Lung (tissue), 12 donors: Measurements from ENCODE around the gene ANXA5. TPM values are rescaled to one million over a fixed set of nuclear protein-coding genes. Genes with fewer than 3 reads are reported as not detected.

Experiments used
- ATAC-seq: fragments of 200-7000 bp; cut with Tn5 transposase; one replicate; pipeline ENCODE4 v1.9.1; 2020; ENCODE audit warnings: moderate number of reproducible peaks; ENCODE audit not compliant: insufficient read depth, low FRiP score
- DNase-seq, 3 donors: peaks; one replicate each; pipeline ENCODE4 v3.0.0-alpha.2; 2013 to 2017
- H3K27ac ChIP-seq, 2 donors: one replicate each; pipeline ENCODE4 v1.5.1; 2013; ENCODE audit warnings: mild to moderate bottlenecking in 2 of 2, moderate library complexity in 2 of 2, control low read depth in 1 of 2, inconsistent platforms in 1 of 2, low read depth in 1 of 2, low read length in 1 of 2
- H3K27me3 ChIP-seq, 3 donors: one replicate each; pipeline ENCODE4 v1.5.1; 2013; ENCODE audit warnings: low read length in 2 of 3; ENCODE audit not compliant: control insufficient read depth in 3 of 3, insufficient read depth in 3 of 3
- H3K36me3 ChIP-seq, 4 donors: one replicate each; pipeline ENCODE4 v1.5.1; 2013; ENCODE audit warnings: low read length in 4 of 4, mild to moderate bottlenecking in 1 of 4, moderate library complexity in 1 of 4; ENCODE audit not compliant: control insufficient read depth in 4 of 4, insufficient read depth in 4 of 4
- H3K4me1 ChIP-seq, 5 donors: one replicate each; pipeline ENCODE4 v1.5.1; 2013; ENCODE audit warnings: low read length in 5 of 5, mild to moderate bottlenecking in 2 of 5, moderate library complexity in 1 of 5; ENCODE audit not compliant: control insufficient read depth in 5 of 5, insufficient read depth in 5 of 5
- H3K4me3 ChIP-seq: one replicate; pipeline ENCODE4 v1.5.1; 2013; ENCODE audit warnings: mild to moderate bottlenecking, control low read depth, moderate library complexity
- H3K9ac ChIP-seq, 2 donors: one replicate each; pipeline ENCODE4 v1.5.1; 2013; ENCODE audit warnings: low read length in 2 of 2, control low read depth in 1 of 2; ENCODE audit not compliant: insufficient read depth in 1 of 2
- H3K9me3 ChIP-seq, 4 donors: one replicate each; pipeline ENCODE4 v1.5.1; 2013; ENCODE audit warnings: low read length in 3 of 4, mild to moderate bottlenecking in 1 of 4, moderate library complexity in 1 of 4; ENCODE audit not compliant: control insufficient read depth in 4 of 4, insufficient read depth in 3 of 4
- CTCF ChIP-seq: IDR thresholded peaks from 2 replicates; pipeline ENCODE4 v1.5.1; 2012; ENCODE audit warnings: mild to moderate bottlenecking; ENCODE audit errors: control extremely low read depth, extremely low read depth
- whole genome bisulfite sequencing, 2 donors: extraction: QIAGEN DNeasy Blood & Tissue Kit; methylation state at CpG; one replicate each; pipeline ENCODE4 v1.1.7; 2013; 5-methylcytosine and 5-hydroxymethylcytosine counted together
- polyA plus RNA-seq, 2 donors: library from polyadenylated mRNA; stranded (reverse); fragments of 200-250 nt; gene quantifications; one replicate each; pipeline ENCODE4 v1.2.1, GENCODE V29; 2013
- total RNA-seq, 2 donors: library from RNA; depleted of rRNA in 1 of 2; stranded (reverse); fragments of >200 nt in 1 of 2; gene quantifications; one replicate each; pipeline ENCODE4 v1.2.1, GENCODE V29; 2014 to 2021
- donor health status: control.
- donor health status: control.
- donor health status: Bipolar disorder and iron deficiency.
- donor health status: healthy.
- donor health status: DM: yes; HTN: yes; CAD: no.

Gene ANXA5
- total and polyA plus RNA-seq, 4 donors, result 250 to 479 (median 423) TPM

DNA sequence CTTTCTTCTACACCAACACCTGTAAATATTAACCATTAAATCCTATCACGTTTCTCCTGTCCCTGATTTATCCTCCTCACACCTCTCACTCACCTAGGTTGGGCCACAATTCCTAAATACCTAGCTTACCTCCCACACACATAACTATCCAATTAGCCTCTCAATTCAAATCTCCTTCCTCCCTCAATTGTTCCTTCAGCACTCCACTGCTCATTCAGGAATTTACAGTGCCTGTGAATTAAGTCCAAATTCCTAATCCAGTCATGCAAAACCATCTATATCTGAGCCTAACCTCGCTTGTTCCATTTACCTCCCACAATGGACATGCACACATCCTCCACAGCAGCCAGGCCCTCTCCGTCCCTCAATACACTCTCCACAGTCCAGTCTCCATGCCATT lies 17.5 kb downstream of the ANXA5 start:
- H3K27ac ChIP-seq, result no peak overlapping the region
- H3K27me3 ChIP-seq, result no peaks in the 10 kb centered on the region
- no peaks in the 10 kb centered on the region for H3K9me3 ChIP-seq
- H3K4me3 ChIP-seq, result no peak overlapping the region
- no peak overlapping the region for H3K9ac ChIP-seq
- WGBS, 2 donors, result 65 to 91% methylated on average over 3 of the region's 3 CpGs
- TF ChIP-seq CTCF, result no peak
- peaks cover 20 to 56% (median 36%) of the 10 kb centered on the region in 4 donors for H3K36me3 ChIP-seq
- H3K4me1 ChIP-seq, result peaks cover 0 to 1% (median 0%) of the 10 kb centered on the region in 5 donors
- no peak for ATAC-seq
- DNase-seq, result no peak

DNA sequence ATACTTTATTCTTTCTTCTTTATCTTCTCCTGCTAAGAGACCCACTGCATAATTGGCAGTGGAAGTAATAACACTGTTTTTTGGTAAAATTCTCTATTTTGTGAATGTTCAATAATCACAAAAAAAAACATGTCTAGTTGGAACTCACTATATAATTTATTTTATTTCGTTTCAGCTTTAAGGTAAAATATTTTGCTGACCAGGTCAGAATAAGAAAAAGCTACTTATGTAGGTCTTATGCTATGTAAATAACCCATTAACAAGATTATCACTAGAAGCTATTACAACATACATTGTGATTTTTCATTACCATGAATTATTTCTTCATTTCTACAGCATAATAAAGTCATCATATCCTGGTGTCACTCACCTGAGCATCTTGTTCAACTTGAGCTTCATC lies 19.3 kb downstream of the ANXA5 start:
- ATAC-seq (no peak), DNase-seq (no peak)
- Histone ChIP-seq H3K4me1 (peaks cover 0 to 1% (median 0%) of the 10 kb centered on the region in 5 donors), H3K36me3 (peaks cover 23 to 53% (median 36%) of the 10 kb centered on the region in 4 donors), H3K9me3 (no peaks in the 10 kb centered on the region), H3K27ac (no peak overlapping the region), H3K4me3 (no peak overlapping the region), H3K27me3 (no peaks in the 10 kb centered on the region), H3K9ac (no peak overlapping the region)
- WGBS, 2 donors, result 80 to 93% methylated on average over 1 of the region's 1 CpG
- no peak for TF ChIP-seq CTCF

GRCh38 chr4:121676345-121677075 lies 20.3 kb downstream of the ANXA5 start:
- Histone ChIP-seq H3K36me3 (peaks cover 25 to 53% (median 45%) of the 10 kb centered on the region in 4 donors), H3K9me3 (no peaks in the 10 kb centered on the region), H3K9ac (no peak overlapping the region), H3K4me3 (no peak overlapping the region), H3K4me1 (peaks cover 0 to 1% (median 0%) of the 10 kb centered on the region in 5 donors), H3K27me3 (no peaks in the 10 kb centered on the region), H3K27ac (no peak overlapping the region)
- WGBS, 2 donors, result 74 to 79% methylated on average over 6 of the region's 6 CpGs
- DNase-seq (no peak), ATAC-seq (no peak)
- no peak for TF ChIP-seq CTCF
